Gastrocnemius medialis (tissue), 4 donors: ENCODE results near the gene CDKN3.

ENCODE experiments used
- CTCF ChIP-seq, 5 experiments: fragments of 450-650 bp in 3 of 5; fragments of 200-600 bp in 2 of 5; sonication (generic) in 2 of 5; IDR thresholded peaks in 4 of 5; conservative IDR thresholded peaks in 1 of 5; 1 replicate in 4 of 5; 2 replicates in 1 of 5; pipeline ENCODE4 v1.5.1; 2016 to 2019; ENCODE audit warnings: antibody characterized with exemption in 5 of 5, mild to moderate bottlenecking in 3 of 5, moderate library complexity in 3 of 5
- POLR2A ChIP-seq, 2 donors: fragments of 450-650 bp; IDR thresholded peaks; one replicate each; pipeline ENCODE4 v1.6.1; 2017; ENCODE audit warnings: antibody characterized with exemption in 2 of 2, mild to moderate bottlenecking in 2 of 2, moderate library complexity in 2 of 2

DNA sequence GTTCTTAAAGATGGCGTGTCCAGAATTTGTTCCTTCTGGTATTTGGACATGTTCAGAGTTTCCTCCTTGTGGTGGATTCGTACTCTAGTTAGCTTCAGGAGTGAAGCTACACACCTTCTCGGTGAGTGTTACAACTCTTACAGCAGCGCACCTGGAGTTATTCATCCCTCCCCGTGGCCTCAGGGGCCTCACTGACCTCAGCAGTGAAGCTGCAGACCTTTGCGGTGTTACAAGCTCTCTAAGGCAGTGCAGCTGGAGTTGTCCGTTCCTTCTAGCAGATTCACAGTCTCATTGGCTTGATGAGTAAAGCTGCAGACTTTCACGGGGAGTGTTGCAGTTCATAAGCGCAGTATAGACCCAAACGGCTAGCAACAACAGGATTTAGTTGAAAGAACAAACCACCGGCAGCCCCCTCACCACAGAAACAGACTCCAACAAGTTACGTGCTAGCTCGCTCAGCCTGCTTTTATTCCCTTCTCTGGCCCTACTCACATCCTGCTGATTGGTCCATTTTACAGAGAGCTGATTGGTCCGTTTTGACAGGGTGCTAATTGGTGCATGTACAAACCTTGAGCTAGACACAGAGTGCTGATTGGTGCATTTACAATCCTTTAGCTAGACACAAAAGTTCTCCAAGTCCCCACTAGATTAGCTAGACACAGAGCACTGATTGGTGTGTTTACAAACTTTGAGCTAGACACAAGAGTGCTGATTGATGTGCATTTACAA lies 4.5 kb upstream of the CDKN3 start:
- no peak for TF ChIP-seq CTCF (IDR thresholded peaks at IDR 0.05 in 4 of 5, conservative IDR thresholded peaks at IDR 0.05 in 1 of 5)
- TF ChIP-seq POLR2A (IDR thresholded peaks at IDR 0.05), result no peak
